ENCODE measurements around the gene SPNS1. TPM values are rescaled to one million over a fixed set of nuclear protein-coding genes. Genes with fewer than 3 reads are reported as not detected.
A peak's percentile ranks its signal among the peaks of the same experiment; 100 is the strongest.

The SPNS1 gene
- total RNA-seq, 1 experiment from 2014 or later: 38.6 TPM

DNA sequence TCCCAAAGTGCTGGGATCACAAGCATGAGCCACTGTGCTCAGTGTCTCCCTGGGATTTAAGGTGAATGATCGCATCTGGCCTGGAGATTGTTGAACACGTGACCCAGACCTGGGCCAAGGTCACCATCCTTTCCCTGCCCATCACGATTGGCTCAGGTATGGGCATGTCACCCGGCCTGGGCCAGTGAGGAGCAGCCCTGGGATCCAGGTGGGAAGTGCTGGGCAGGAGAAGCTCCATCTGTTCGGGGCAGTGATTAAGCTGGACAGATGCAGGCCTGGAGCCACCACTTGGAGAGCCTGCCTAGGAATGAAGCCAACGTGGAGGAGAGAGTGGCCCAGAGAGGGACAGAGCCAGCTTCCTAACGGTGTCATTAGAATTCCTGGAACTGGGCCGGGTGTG lies 17.1 kb downstream of the SPNS1 start:
- Histone ChIP-seq H3K56ac (ENCODE audit: insufficient read length, low read depth, low read length) (no peak overlapping the region), H3K9me3 (ENCODE audit: control insufficient read depth, low read depth, low read length) (no peaks in the 10 kb centered on the region), H2AFZ (ENCODE audit: low read length) (no peak overlapping the region), H3K23ac (ENCODE audit: insufficient read length, low read depth, low read length) (no peak overlapping the region), H3K79me1 (ENCODE audit: insufficient read depth, low read depth, low read length, poor library complexity, severe bottlenecking) (no peaks in the 10 kb centered on the region), H3K27me3 (ENCODE audit: insufficient read depth, low read length) (no peaks in the 10 kb centered on the region), H2AK5ac (ENCODE audit: insufficient read length, low read length) (no peak overlapping the region), H3K27ac (ENCODE audit: insufficient read length, low read depth, low read length) (no peak overlapping the region), H4K91ac (ENCODE audit: insufficient read length, low read depth, low read length) (no peak overlapping the region), H2BK5ac (ENCODE audit: insufficient read length, low read length) (no peak overlapping the region), H4K8ac (replicated peaks; ENCODE audit: insufficient read length, low read depth, low read length) (no peak overlapping the region), H2BK12ac (ENCODE audit: insufficient read length, low read depth, low read length) (no peak overlapping the region), H3K4ac (ENCODE audit: low read depth, low read length) (no peak overlapping the region), H3K4me2 (ENCODE audit: insufficient read depth, insufficient read length, low read length) (no peak overlapping the region), H4K5ac (ENCODE audit: insufficient read length, low read depth, low read length) (no peak overlapping the region), H2BK15ac (ENCODE audit: low read depth, low read length) (no peak overlapping the region), H3K9ac (ENCODE audit: extremely low read depth, insufficient read length, low read length) (no peak overlapping the region), H4K20me1 (ENCODE audit: control insufficient read depth, insufficient read depth, insufficient read length) (no peaks in the 10 kb centered on the region), H3T11ph (ENCODE audit: low read length) (no peak overlapping the region), H3K18ac (ENCODE audit: insufficient read length, low read depth, low read length) (no peak overlapping the region), H3K79me2 (ENCODE audit: insufficient read depth, low read length) (no peaks in the 10 kb centered on the region), H2BK20ac (ENCODE audit: low read depth, low read length, poor library complexity, severe bottlenecking) (no peak overlapping the region), H3K14ac (ENCODE audit: insufficient read depth, low read length) (no peak overlapping the region), H3K23me2 (ENCODE audit: insufficient read length, low read depth, low read length, poor library complexity, severe bottlenecking) (no peaks in the 10 kb centered on the region), H2BK120ac (ENCODE audit: low read depth, low read length, poor library complexity, severe bottlenecking) (no peak overlapping the region), H3K4me1 (ENCODE audit: insufficient read depth, low read length) (no peaks in the 10 kb centered on the region)
- H3K27me3 Mint-ChIP-seq (ENCODE audit: low read depth): peaks cover 3% of the 10 kb centered on the region
- TF ChIP-seq, protein P1, sequence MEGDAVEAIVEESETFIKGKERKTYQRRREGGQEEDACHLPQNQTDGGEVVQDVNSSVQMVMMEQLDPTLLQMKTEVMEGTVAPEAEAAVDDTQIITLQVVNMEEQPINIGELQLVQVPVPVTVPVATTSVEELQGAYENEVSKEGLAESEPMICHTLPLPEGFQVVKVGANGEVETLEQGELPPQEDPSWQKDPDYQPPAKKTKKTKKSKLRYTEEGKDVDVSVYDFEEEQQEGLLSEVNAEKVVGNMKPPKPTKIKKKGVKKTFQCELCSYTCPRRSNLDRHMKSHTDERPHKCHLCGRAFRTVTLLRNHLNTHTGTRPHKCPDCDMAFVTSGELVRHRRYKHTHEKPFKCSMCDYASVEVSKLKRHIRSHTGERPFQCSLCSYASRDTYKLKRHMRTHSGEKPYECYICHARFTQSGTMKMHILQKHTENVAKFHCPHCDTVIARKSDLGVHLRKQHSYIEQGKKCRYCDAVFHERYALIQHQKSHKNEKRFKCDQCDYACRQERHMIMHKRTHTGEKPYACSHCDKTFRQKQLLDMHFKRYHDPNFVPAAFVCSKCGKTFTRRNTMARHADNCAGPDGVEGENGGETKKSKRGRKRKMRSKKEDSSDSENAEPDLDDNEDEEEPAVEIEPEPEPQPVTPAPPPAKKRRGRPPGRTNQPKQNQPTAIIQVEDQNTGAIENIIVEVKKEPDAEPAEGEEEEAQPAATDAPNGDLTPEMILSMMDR (conservative IDR thresholded peaks at IDR 0.05): no peak
- no peak for DNase-seq
- no peaks in the 10 kb centered on the region for H3K4me1 Mint-ChIP-seq
- peaks cover 0 to 2% (median 0%) of the 10 kb centered on the region in 3 experiments; a peak in 2 of 7 replicates for H3K36me3 Mint-ChIP-seq (ENCODE audit: insufficient read depth in 1 of 3, low read depth in 3 of 3)
- WGBS (ENCODE audit: extremely low coverage, insufficient read length, low lambda C conversion rate): no CpG with 5 or more reads among the region's 8 CpGs
- H3K9me3 Mint-ChIP-seq: peaks cover 0 to 3% of the 10 kb centered on the region in 2 experiments; a peak in 1 of 5 replicates
- H3K27ac Mint-ChIP-seq: peak overlapping the region in 2 of 3 experiments; percentile 47 to 59; a peak in 2 of 7 replicates
- H3K4me3 Mint-ChIP-seq: no peak overlapping the region
